ENCODE results near the gene PIGX. TPM values are rescaled to one million over a fixed set of nuclear protein-coding genes. Genes with fewer than 3 reads are reported as not detected.

Gene PIGX
- 7.5 and 15.5 TPM in 2 replicates for total RNA-seq (ENCODE audit: low replicate concordance)

DNA sequence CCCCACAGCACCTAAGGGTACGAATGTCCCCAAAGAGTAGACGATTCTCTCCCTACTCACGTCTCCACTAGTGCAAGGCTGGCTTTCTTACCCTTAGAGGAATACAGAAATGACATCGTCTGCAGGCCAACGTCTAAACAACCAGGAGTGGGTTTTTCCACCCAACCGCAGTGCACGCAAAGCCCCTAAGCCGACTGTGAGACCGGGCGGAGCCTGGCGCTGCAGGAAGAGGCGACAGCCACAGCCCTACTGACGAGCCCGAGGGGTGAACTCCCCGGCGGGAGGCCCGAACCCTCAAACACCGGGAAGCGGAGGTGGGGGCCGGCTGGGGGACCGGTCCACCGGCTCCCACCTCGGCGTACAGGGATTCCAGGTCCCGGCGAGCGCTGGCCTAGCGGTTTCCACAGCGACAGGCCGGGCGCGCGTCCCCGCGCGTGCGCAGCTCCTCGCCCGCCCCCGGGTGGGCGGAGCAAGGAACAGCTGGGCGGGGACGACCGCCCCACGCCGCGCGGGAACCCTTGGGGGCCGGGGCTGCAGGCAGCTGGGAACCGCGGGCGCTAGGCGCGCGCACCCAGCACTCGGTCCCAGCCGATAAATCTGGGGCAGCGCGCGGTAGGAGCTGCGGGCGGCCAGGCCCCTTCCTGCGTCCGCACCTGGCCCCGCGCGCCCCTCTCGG is at the start of gene PIGX, which contains the start of gene CEP19:
Gene PIGX, plus strand, starts transcription at position 540 of the 676 bp plus-strand sequence.
Gene CEP19, minus strand, starts transcription at position 413 of the 676 bp plus-strand sequence. CDS start 3,593 bp downstream, outside the sequence.

DNA sequence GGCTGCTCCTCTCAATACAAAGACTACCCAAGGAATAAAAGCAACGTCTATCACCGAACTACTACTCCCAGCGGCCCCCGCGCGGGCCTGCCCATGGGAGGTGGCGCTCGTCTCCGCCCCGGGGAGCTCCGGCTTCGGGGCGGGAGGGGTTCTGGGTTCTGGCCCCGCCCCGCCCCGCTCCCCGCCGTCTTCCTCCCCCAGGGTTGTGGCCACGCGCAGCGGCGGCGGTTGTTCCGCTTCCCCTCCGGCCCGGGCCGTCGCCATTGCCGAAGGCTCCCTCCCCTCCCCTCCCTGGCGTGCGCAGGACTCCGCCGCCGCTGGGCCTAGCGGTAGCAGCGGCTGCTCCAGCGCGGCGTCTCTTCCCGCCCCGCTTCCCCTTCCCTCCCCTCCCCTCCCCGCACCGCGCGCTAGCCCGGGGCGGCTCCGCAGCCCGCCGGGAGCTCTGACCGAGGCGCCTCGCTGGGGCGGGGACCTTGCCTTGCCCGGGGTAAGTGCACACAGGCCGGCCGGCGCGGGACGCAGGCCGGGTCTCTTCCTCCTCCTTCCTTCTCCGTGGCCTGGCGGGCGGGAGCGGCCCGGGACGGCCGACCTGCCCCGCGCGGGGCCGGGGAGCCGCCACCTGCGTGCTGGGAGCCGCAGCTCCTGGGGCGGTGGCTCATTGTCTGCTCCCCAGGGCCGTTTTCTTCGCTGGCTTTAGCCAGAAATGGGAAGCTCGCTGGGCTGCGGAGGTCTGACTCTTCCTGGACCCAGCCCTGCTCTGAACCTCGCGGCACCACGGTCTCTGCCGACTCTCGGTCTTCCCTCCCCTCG is 27.7 kb downstream of the PIGX start, which contains the start of gene PAK2:
Gene PAK2, plus strand, starts transcription at position 187 of the 810 bp plus-strand sequence. CDS start 42,790 bp downstream, outside the sequence.

Other genes starting within 250 kb of the PIGX start
- gene RNF168, start 208.6 kb upstream of the PIGX start, total RNA-seq (ENCODE audit: low replicate concordance) = 18.4 and 22.5 TPM in 2 replicates
- gene SMCO1, start 197.0 kb upstream of the PIGX start, total RNA-seq (ENCODE audit: low replicate concordance) = not detected in 2 replicates
- 6.3 and 8.9 TPM in 2 replicates for gene WDR53, start 143.8 kb upstream of the PIGX start, total RNA-seq (ENCODE audit: low replicate concordance)
- 5.5 and 8.9 TPM in 2 replicates for gene FBXO45, start 143.7 kb upstream of the PIGX start, total RNA-seq (ENCODE audit: low replicate concordance)
- 0.08 and 1.1 TPM in 2 replicates for gene NRROS, start 72.7 kb upstream of the PIGX start, total RNA-seq (ENCODE audit: low replicate concordance)
- 1.6 and 4.3 TPM in 2 replicates for gene CEP19, start 127 bp upstream of the PIGX start, total RNA-seq (ENCODE audit: low replicate concordance)
- 30.0 and 33.1 TPM in 2 replicates for gene PAK2, start 27.5 kb downstream of the PIGX start, total RNA-seq (ENCODE audit: low replicate concordance)
- 35.6 and 50.8 TPM in 2 replicates for gene SENP5, start 155.5 kb downstream of the PIGX start, total RNA-seq (ENCODE audit: low replicate concordance)
- gene NCBP2, start 230.2 kb downstream of the PIGX start, total RNA-seq (ENCODE audit: low replicate concordance) = 51.4 and 79.1 TPM in 2 replicates